Thyroid gland (tissue), 4 donors: ENCODE data around the gene CERCAM.

Experiments used
- CTCF ChIP-seq, 6 experiments: fragments of 200-600 bp in 3 of 6; fragments of 450-650 bp in 3 of 6; sonication (generic) in 3 of 6; IDR thresholded peaks; one replicate each; pipeline ENCODE4 v1.5.1; 2016 to 2019; ENCODE audit warnings: antibody characterized with exemption in 6 of 6, mild to moderate bottlenecking in 2 of 6, inconsistent platforms in 1 of 6, moderate library complexity in 1 of 6
- POLR2A ChIP-seq, 2 donors: fragments of 450-650 bp; IDR thresholded peaks; one replicate each; pipeline ENCODE4 v1.6.1; 2017; ENCODE audit warnings: antibody characterized with exemption in 2 of 2, mild to moderate bottlenecking in 2 of 2, moderate library complexity in 1 of 2

- TF ChIP-seq CTCF (IDR thresholded peaks at IDR 0.05) (no peak), POLR2A (IDR thresholded peaks at IDR 0.05) (no peak)
Measured at GRCh38 chr9:128372188-128372641, 48.4 kb upstream of the CERCAM start.
